ENCODE data around the gene OOSP4A.
"Not testable (repeated sequence)": the region's sequence is repeated elsewhere in the genome, so short reads cannot be mapped to it uniquely, and the experiment has no call there.

Gene OOSP4A

DNA sequence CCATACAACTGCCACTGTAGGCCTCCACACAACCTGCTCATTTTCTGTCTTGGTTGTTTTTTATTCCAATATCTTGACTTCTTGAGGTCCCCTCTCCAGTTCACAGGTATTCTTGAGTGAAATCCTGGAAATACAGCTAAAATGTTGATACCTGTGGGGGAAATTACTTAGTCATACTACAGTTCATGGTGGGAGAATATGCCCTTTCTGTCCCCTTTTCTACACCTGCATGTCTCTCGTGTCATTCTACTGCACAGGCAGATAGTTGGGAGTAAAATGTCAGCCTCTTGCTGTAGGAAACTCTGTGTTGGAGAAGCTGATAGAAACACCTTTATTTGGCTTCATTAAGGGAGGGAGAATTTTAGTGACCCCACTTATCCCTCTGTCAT, 4.6 kb downstream of the OOSP4A start:
- no peak overlapping the region for H3K27ac ChIP-seq
- no peak for TF ChIP-seq CTCF (IDR thresholded peaks at IDR 0.05)
- H3K4me3 ChIP-seq, result no peak overlapping the region
- DNase-seq (ENCODE audit: low spot score), result no peak

- H3K4me3 ChIP-seq, result no peak overlapping the region
- no peak for DNase-seq (ENCODE audit: low spot score)
- TF ChIP-seq CTCF (IDR thresholded peaks at IDR 0.05), result no peak
- no peak overlapping the region for H3K27ac ChIP-seq
Measured at GRCh38 chr11:59973097-59973496, 9.3 kb downstream of the OOSP4A start.

GRCh38 chr11:59981106-59981770, 17.4 kb downstream of the OOSP4A start:
- H3K27ac ChIP-seq, result no peak overlapping the region
- H3K4me3 ChIP-seq, result no peak overlapping the region
- DNase-seq (ENCODE audit: low spot score), result no peak
- no peak for TF ChIP-seq CTCF (IDR thresholded peaks at IDR 0.05)

DNA sequence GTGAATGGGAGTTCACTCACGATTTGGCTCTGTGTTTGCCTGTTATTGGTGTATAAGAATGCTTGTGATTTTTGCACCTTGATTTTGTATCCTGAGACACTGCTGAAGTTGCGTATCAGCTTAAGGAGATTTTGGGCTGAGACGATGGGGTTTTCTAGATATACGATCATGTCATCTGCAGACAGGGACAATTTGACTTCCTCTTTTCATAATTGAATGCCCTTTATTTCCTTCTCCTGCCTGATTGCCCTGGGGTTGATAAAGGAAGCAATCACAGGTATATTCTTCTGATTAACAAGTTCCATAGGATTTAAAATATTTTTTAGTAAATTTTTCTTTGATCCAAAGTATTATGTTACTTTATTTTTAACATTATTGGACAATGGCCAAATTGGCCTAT, 18.2 kb downstream of the OOSP4A start:
- H3K27ac ChIP-seq; DNase-seq (ENCODE audit: low spot score); H3K4me3 ChIP-seq: not testable (repeated sequence)

DNA sequence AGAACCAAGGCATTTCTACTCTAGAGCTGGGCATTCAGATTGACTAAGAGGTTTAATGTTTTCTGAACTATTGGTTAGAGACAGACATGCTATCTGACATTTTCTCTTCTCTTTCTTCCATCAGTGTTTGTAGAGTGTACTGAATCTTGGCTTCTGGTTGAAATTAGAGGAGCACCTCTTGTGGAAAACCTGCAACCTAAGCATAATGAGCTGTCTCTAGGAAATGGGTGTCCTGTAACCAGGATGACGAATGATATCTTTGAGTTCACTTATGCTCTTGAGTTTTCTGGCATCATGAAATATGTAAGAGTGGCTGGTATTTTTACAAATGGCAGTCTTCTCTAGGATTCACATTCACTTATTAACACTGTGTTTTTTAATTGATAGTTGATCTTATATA, 19.4 kb downstream of the OOSP4A start:
- Histone ChIP-seq H3K4me3 (no peak overlapping the region), H3K27ac (no peak overlapping the region)
- no peak for DNase-seq (ENCODE audit: low spot score)
- no peak for TF ChIP-seq CTCF (IDR thresholded peaks at IDR 0.05)

DNA sequence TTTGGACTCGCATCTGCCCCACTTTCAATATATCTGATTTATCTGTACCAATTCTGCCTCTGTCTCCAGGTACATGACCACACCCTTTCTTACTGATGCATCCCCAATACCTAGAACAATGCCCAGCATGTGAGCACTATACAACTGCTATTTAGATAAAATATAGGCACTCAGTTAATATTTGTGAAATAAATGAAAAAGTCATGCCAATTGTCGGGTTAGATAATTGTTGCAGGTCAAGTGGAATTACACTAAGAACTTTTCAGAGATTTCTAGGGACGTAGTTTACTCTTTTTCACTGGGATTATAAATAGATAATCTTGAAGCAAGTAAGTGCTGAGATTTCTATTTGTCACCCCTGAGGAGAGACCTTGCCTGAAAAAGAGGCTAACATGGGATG, 20.5 kb downstream of the OOSP4A start:
- Histone ChIP-seq H3K4me3 (no peak overlapping the region), H3K27ac (no peak overlapping the region)
- DNase-seq (ENCODE audit: low spot score), result no peak
- no peak for TF ChIP-seq CTCF (IDR thresholded peaks at IDR 0.05)

DNA sequence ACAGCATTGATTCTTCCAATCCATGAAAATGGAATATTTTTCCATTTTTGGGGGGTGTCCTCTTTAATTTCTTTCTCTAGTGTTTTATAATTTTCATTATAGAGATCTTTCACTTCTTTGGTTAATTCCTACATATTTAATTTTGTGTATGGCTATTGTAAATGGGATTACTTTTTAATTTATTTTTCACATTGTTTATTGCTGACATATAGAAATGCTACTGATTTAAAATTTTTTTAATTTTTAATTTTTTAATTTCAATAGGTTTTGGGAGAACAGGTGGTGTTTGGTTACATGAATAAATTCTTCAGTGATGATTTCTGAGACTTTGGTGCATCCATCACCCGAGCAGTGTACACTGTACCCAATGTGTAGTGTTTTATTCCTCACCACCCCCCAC, 26.6 kb downstream of the OOSP4A start:
- TF ChIP-seq CTCF (IDR thresholded peaks at IDR 0.05), result no peak
- no peak overlapping the region for H3K4me3 ChIP-seq

GRCh38 chr11:59992425-59992824, 28.6 kb downstream of the OOSP4A start:
- DNase-seq (ENCODE audit: low spot score), result no peak
- no peak overlapping the region for H3K27ac ChIP-seq
- TF ChIP-seq CTCF (IDR thresholded peaks at IDR 0.05), result no peak
- H3K4me3 ChIP-seq, result no peak overlapping the region

More for the DNA sequence above, 26.6 kb downstream of the OOSP4A start:
- no peak overlapping the region for H3K27ac ChIP-seq
- no peak for DNase-seq (ENCODE audit: low spot score)
